ENCODE data around the gene IL1R2.

The IL1R2 gene

DNA sequence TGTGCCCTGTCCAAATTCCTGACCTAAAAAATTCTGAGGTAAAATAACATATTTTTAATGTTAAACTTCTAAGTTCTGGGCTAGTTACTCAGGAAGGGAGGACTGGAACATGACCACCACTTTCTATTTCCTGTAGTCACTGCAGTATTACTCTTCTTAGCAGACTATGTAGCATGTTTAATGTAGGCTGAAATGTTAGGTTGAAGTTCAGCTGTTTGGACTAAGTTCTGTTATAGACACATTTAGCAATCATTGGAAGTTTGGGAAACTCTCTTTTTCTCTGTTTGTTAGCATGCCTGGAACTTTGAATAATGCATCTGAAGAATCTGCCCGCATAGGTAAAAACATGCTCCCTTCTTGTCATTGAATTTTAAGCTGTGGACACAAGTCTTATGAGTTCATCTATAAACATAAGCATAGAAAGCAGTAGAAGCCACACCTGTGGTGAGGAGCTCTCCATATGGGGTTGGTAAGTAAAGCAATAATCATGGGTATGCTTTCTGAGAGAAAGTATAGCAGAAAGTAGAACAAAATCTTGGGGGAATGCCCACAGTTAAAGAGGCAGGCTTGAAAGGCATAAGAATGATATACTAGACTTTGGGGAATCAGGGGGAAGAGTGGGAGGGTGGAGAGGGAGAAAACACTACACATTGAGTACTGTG lies 52.6 kb downstream of the IL1R2 start:
- no peak for DNase-seq

- DNase-seq, result no peak
Measured at GRCh38 chr2:102044967-102045489, 53.3 kb downstream of the IL1R2 start.

GRCh38 chr2:102045697-102046096 lies 53.9 kb downstream of the IL1R2 start:
- no peak for DNase-seq

DNA sequence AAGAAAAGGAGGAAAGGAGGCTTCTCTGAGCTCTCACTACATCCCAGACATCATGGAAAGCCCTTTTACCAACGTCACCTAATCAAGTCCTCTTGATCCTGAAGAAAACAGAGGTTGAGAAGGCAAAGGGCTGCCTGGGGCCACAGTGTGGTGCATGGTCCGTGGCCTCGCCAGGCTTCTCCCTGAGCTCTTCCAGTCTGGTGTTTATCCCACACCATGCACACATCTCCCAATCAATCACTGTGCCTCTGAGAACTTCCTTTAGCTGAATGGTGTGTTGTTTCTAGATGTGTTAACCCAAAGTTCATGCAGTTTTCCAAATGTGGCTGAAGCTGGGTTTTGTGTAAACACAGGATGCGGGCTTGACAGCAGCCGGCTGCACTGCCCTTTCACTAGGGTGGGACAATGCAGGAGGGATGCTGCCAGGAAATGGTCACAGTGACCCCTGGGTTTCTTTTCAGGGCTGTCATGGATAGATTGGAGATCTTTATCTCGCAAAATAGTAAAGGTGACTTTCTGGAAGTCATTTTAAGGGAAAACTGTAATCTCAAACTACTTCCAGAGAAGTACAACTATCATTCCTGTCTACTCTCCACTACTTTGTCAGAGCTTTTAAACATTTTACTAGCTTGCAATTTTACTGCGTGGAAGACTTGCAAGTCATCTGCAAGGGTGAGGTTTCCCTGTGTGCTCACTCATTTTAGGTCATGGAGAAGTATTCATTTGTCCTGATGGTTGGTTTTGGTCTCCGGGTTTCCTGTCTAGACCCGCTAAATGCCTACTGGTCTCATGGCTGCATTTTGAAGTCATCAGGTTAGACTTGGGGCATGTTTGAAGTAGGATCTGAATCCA lies 54.6 kb downstream of the IL1R2 start:
- no peak for DNase-seq

DNA sequence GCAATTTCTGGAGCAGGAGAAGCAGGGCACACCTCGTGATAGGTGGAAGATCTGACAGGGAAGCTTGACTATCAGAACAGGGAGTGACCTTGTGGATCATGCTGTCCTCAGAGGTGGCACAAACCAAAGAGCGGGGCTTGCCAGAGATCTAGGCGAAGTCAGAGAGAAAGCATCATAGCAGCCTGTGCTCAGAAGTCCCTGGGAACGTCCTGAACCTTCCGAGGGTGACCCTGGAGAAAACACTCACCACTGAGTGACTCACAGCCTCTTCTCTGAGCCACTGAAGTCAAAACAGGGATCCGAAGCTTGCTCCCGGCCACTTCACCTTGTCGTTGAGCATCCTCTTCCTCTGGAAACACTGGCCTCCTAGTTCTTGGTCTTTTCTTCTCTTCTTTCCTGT lies 56.7 kb downstream of the IL1R2 start:
- no peak for DNase-seq

DNA sequence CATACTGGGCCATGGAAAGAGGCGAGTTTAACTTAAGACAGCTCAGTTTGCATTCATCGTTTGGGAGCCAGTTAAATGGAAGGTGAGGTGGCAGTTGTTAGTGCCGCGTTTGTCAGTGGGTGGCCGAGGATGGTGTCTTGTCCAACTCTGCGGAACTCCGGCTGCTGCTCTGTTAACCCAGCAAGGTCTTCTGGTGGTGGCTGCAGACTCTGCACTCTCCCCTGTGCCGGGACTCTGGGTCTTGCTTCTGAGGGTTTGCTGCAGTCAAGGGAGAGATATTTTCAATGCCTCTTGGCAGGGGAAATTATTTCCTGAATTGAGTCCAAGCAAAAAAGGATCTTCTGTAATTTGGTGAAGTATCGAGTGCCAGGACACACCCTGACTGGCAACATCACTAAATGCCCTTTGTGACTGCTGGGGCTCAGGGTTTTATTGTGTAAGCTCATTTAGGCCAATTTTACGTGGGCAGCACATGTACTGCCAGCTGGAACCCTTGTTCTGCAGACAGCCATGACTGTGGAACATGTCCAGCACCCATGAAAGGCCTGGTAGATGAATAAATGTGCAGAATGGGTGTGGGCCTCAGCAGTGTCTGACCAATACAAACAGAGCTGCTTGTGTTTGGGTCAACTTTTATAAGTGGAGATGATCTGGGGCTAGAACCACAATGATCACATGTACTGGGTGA lies 58.1 kb downstream of the IL1R2 start:
- DNase-seq, result no peak

DNA sequence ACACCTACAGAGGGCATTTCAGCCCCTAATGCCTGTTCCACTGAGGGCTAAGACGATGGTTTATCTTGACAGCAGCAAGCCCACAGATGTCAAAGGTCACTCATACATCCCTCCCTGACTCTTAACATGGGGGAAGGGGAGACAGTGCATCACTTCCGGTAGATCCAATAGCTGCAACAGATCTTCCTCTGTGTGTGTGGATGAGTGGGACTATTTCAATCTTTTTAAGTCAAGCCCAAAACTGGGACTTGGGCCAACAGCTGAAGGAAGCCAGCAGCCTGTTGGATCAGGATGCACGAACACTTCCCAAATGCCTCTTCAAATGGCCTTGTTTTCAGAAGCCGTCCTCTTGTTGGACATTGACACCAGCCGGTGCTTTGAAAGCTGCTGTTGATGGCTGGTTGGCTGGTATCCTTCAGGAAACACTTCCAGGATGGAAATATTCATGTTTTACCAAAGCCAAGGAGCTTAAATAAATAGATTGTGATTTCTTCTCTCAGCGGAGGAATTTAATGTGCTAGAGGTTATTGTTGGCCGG lies 59.2 kb downstream of the IL1R2 start:
- no peak for DNase-seq

- no peak for DNase-seq
Measured at GRCh38 chr2:102051692-102052277, 60.0 kb downstream of the IL1R2 start.

- no peak for DNase-seq
Measured at GRCh38 chr2:102052365-102052764, 60.6 kb downstream of the IL1R2 start.

- DNase-seq, result no peak
Measured at GRCh38 chr2:102053096-102053495, 61.3 kb downstream of the IL1R2 start.

GRCh38 chr2:102055346-102055990 lies 63.7 kb downstream of the IL1R2 start:
- DNase-seq, result no peak

DNA sequence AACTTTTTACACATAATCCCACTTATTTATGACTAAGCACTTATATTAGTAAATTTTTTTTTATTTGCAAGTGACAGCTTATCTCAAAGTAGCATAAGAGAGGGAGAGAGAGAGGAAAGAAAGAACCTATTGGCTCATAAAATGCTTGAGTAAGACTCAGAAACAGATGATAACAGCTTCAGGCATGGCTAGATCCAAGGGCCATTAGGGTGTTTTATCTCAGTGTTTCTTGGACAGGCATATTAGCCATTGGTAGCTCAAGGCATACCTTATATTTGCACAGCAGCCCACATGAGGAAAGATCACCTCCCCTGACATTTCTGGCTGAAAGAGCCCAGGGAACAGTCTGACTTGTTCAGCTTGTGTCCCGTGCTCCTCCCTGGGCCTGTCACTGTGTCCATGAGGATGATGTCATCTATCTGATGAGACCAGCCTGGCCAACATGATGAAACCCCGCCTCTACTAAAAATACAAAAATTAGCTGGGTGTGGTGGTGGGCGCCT lies 64.4 kb downstream of the IL1R2 start:
- no peak for DNase-seq

GRCh38 chr2:102057502-102058292 lies 65.9 kb downstream of the IL1R2 start:
- no peak for DNase-seq

DNA sequence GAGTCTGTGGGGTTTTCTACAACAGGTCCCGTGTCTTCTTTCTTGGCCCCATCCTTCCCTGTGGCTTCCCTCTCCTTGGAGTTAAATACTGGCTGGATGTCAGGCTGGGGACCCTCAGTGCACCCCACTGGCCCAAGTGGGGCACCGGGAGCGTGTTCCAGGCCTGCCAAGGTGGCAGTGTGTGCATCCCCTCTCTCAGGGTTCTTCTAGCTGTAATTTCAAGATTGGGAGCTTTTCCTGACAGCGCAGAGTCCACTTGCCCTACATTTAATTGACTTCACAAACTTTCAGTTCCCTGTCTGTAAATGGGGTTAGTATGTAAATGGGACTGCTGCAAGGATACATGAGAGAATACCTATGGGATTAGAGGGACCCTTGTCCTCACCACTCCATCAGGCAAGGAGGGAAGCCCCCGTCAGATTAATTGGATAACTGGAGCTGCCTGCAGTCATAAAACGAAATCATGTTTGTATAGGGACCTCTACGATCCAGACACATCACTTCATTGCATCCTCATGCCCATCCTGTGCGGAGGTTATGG lies 66.6 kb downstream of the IL1R2 start:
- no peak for DNase-seq

GRCh38 chr2:102059151-102059550 lies 67.4 kb downstream of the IL1R2 start:
- no peak for DNase-seq

- DNase-seq, result no peak
Measured at GRCh38 chr2:102060047-102060446, 68.3 kb downstream of the IL1R2 start.

DNA sequence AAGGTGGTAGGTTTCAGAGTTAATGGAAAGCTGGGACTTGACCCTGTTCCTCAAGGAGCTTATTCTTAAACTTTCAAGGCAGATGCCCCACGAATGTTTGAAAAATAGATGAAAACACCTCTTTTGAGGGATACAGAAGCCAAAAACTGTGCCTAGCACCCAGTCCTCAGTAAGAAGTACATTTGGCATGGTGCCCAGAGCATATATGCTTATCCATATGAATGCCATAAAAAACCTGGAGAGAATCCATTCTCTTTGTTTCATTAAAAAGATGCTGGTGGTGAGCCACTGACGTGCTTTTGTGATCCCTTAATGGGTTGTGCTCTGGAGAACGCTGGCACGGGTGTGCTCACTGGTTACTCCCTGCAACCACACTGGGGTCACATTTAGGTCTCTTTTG lies 69.0 kb downstream of the IL1R2 start:
- DNase-seq, result no peak

DNA sequence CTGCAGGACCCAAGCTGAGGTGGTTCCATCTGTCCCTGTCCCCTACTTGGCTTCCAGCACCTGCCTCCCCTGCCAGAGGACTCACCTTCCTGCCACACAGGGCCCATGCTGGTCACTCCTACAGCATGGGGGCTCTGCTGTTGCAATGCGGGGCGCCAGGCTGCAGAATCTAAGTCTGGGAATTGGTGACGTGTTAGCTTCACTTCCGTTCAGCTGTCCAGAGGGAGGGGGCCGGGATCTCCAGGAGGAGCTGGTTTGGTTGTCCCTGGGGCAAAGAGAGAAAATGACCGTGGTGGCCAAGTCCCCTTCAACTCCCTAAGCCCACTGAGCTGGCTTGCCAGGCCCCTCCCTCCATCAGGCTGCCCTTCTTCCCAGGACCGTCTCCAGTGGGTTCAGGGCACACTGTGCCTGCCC lies 69.5 kb downstream of the IL1R2 start:
- DNase-seq, result no peak

GRCh38 chr2:102061962-102062795 lies 70.4 kb downstream of the IL1R2 start:
- DNase-seq, result no peak

GRCh38 chr2:102062802-102063201 lies 71.0 kb downstream of the IL1R2 start:
- DNase-seq, result no peak
